GM04504 (cell line): ENCODE results near the gene FUT3.
"Not testable (repeated sequence)": the region's sequence is repeated elsewhere in the genome, so short reads cannot be mapped to it uniquely, and the experiment has no call there.

Source experiments
- DNase-seq: peaks from one replicate; pipeline ENCODE4 v3.0.0-alpha.2; 2012; ENCODE audit warnings: low read depth

Gene FUT3

DNA sequence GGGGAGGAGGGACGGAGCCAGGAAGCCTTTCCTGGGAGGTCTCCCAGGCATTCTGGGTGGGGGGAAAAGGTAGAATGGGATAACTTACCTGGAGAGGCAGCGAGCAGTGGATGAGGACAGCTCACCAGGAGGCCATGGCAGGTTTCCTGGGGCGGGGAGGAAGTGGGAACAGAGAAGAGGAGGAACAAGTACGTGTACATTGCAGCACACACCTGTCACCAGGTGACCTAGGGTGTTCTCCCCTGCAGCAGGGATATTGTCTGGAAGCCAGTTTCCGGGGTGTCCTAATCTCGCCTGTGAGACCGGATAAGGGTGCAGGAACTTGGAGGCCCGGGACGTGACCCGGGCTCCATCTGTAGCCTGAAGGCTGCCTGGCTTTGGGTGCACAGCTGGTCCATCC is at the start of gene FUT3:
FUT3 (minus strand) TSS at position 148 of the 400 bp plus-strand sequence.
- no peak for DNase-seq

DNA sequence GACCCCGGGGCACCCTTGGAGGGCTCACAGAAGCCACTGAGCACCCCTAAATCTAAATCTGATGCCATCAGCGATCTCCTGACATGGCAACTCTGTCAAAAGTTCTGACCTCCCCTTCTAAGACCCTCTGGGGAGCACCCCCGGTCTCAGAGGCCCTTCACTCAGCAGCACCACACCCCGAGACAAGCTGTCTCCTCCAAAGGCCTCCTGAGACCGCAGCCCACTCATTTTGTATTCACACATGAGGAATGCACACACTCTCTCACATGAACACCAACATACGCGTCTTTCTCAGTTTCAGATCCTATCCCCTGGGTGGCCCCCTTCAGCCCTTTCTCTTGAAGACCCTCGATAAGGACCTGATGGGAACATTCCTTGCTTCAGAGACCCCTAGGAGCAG is 49.7 kb upstream of the FUT3 start:
- DNase-seq, result no peak

DNA sequence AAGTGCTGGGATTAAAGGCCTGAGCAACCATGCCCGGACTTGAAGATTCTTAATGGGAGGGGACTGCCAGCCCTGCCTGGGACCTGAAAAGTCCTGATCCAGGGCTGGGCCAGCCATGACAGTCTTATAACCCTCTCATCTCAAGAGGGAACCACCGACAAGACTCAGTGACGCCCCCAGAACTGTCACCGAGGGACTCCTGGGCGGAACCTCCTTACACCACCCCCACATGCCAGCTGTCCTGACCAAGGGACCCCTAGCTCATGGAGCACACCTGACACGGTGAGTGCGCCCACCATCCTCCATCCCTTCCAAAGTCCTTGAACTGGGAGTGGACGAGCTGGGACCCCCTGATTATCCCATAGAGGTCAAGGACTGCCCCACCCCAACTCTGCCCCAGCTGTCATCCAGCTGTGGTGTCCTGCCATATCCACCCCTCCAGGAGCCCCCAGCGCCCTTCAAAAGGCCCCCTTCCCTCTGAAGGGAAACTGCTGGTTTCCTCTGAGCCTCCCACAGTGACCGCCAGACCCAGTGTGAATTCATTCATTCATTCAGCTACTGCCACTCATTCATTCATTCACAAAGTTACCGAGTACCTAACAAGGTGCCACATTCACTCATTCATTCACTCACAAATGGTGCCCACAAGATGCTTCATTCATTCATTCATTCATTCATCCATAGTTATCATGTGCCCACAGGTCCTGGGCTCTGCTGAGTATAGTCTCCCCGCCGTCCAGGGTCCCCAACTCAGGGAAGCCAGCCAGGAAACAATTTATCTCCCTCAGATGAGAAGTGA is 48.7 kb upstream of the FUT3 start:
- DNase-seq, result no peak

DNA sequence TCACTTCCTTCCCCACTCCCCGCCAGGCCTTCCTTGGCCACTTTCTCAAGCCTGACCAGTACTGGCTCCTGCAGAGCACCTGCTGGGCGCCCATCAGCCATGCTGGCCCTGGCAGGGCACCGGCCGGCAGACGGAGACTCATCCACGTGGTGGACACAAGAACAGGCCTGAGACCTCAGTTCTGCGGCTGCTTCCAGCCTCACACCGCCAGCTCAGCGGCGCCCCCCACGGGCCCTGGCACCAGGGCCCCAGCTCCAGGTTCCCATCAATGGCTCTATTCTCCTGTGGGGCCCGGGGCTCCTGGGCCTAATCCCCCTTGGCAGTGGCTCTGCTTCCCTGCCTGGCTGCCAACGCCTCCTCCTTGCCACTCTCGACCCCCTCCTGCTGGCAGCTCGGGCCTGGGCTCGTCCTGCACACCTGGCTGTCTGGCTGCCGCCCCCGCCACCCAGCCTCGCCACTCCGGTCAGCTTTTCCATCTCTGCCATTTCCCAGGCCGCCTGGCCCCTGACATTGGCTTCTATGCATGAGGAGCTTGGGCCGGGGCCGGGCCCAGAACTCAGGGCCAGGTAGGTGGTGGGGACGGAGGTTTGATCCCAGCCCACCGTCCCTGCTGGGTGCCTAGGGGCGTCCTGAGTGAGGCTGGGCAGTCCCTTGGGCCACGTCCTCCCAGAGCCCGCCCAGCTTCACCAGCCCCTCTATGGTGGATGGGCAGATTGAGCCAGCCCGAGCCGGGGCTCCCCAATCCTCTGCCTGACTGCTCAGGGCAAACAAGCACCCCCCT is 46.1 kb upstream of the FUT3 start:
- DNase-seq, result no peak

DNA sequence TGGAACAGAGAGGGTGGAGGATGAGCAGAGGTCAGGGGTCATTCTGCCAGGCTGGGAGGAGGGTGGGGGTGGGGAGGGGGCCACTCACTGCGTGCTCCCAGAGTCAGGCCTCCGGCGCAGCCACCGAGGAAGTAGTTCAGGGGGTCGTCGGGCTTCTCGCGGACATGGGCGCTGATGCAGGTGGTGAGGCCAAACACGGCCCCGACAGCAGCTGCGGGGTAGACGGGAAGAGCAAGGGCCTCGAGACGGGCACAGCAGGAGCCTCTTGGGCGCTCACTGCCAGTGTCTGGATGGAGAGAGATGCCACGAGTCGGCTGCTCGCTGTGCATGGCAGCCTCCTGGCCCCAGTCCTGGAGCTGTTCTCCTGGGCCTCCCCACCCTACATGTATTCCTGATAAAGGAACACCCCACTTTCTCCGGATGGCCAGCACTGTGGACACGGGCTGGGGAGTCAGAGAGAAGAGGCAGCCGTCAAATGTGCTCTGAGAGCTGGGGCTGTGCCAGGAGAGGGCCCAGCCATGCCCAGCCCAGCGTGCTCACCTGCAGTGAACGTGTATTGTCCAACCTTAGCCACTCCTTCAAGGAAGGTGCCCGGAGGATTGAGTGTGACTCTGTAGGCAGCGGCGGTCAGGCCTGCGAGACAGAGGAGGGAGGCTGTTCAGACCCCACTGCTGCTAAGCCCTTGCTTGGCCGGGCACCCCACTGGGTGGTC is 45.3 kb upstream of the FUT3 start:
- DNase-seq, result no peak

DNA sequence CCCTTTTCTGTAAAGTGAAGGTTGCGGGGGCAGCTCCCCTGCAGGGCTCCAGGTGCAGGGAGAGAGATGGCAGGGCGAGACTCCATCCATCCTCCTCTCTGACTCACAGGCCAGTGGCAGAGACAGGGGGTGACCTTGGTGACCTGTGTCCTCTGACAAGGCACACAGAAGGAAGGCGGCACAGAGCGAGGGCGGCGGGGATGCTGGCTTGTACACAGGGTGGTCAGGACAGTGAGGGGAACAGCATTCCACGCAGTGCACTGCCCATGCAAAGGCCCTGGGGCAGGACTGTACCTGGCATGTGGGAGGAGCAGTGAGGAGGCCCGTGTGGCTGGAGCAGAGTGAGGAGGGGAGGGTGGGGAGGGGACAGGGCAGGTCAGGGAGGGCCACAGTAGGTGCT is 44.6 kb upstream of the FUT3 start:
- no peak for DNase-seq

DNA sequence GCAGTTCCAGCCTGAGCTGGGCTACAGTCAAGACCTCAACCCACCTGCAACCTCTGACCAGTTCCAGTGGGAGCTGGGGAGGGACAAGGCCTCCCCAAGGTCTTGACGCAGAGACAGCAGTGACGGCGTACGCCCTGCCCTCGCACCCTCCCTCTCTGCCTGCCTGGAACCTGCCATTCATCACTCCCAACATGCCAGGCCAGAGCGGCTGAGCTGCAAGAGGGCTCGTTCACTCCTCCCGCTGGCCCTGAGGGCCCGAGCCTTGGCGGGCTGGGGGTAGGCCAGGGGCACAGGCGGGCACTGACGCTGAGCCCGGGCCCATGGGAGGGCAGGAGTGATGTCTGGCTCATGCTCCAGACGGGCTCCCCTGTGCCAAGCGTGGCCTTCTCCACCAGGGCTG is 44.2 kb upstream of the FUT3 start:
- DNase-seq, result no peak

DNA sequence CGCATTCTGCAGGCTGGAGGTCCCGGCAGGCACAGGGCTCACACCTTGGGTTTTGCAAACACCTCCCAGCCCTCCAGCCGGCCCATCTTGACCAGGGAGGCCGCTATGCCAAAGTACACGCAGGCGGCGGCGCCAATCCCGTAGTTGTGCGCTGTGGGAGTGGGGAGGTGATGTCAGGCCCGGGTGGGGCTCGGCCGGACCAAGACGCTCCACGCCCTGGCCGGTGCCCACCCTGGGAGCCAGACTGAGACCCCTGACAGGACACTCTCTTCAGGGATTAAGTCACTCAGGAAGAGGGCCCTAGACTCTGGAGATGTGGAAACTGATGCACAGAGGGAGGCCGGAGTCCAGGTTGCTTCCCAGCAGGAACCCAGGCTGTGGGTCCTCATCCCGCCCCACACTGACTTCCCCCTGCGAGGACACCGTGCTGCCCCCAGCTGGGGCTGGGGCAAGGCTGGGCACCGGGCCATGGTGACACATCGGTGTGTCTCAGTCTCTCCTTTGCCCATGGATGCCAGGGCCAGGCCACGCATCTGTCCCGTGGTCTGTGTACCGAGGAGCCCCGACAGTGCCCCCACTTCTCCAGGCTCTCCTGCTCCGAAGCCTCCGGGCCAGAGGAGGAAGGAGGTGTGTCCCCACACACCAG is 43.6 kb upstream of the FUT3 start:
- no peak for DNase-seq

DNA sequence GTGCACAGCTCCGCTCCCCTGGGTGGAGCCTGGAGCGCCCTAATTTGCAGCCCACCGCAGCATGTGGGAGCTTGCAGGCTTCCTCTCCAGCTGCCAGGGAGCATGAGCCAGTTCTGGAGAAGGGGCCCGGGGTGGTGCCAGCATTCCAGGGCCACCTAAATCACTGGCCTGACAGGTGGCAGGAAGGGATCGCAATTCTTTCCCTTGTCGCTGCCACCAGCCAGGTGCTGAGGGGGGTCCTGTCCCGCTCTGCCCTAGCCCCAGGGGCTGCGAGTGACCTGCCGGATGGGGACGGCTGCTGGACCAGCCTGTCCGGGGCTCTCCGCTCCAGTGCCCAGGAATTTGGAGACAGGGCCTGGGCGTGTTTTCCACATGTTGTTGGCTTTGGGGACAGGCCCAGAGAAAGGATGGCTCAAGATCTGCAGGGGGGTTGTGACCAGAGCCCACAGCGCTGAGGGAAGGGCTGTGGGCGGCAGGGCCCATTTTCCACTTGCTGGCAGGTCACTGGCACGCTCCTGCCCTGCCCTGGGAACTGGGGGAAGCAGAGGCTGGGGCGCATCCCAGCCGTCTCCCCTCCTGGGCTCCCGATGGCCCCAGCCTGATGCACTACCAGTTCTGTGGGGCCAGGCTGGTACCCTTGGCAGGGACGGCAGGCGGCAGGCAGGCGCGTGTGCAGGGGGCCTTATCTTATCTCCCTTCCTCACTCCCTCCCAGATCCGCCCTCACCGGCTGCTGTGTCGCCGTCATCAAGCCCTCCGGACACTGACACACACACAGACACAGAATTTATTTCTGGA is 42.9 kb upstream of the FUT3 start:
- DNase-seq, result no peak

DNA sequence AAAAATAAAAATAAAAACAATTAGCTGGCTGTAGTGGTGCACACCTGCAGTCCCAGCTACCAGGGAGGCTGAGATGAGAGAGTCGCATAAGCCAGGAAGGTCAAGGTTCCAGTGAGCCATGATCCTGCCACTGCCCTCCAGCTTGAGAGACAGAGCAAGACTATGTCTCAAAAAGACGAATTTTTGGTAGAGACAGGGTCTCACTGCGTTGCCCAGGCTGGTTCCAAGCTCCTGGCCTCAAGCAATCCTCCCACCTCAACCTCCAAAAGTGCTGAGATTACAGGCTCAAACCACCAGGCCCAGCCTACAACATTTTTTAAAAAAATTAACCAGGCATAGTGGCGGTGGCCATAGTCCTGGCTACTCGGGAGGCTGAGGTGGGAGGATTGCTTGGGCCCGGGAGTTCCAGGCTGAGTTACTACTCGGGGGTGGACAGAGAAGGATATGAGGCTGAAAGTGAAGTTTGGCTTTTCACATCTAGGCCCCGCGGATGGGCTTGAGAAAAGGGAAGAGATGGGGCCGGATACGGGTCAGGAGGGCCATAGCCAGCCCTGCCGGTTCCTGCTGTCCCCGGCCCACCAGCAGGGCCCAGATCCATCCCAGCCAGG is 42.2 kb upstream of the FUT3 start:
- DNase-seq, result no peak

DNA sequence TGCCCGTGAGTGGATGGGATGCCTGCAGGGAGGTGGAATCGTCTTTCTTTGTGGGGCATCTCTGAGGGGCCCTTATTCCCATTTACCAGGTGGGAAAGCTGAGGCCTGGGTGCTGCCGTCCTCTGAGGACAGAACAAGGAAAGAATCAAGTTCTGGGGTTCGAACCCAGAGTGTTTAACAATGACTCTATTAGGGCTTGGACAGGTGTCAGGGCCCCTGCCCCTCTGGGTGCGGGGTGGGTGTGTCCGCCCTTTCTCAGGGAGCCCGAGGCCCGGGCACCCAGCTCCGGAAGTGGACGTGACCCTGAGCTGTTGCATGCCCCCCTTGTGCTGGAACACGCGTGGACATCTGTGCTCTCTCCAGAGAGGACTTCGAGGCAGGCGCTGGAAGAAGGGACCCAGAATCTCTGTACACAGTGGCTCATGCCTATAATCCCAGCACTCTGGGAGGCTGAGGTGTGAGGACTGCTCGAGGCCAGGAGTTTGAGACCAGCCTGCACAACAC is 41.6 kb upstream of the FUT3 start:
- DNase-seq, result no peak

DNA sequence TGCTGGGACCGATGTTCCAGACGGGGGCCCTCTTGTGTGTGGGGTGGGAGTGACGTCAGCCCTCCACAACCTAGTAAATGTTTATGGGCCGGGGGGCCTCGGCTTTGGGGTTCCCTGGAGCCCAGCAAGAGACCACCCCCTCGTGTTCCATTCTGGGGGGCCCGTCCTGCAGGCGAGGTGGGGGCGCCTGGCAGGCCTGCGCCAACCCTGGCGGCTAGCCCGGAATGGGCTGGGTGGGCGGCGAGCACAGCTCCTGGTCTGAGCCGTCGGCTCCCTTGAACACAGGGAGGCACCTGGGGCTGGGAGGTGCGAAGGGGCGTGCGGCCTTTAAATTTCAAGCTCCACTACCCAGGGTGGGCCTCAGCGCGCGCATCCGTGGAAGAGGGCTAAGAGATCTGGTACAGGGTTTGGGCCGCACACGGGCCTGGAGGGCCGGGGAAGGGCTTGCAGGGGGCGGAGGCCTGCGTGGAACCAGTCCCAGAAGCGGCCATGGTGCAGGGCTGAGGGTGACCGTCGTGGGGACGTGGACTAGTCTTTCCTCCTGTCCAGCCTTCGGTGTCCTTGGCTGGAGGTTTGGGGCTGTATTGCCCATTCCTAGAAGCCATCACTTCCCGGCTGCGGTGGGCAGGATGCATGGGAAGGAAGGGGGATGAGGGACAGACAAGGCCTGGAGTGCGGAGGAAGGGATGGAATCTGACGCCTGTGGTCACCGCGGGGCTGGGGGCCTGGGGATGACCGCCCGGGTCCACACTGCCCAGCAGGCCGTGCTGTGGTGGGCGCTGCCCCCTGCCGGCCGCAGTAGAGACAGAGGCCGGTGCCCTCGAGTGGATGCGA is 40.9 kb upstream of the FUT3 start:
- DNase-seq, result no peak

DNA sequence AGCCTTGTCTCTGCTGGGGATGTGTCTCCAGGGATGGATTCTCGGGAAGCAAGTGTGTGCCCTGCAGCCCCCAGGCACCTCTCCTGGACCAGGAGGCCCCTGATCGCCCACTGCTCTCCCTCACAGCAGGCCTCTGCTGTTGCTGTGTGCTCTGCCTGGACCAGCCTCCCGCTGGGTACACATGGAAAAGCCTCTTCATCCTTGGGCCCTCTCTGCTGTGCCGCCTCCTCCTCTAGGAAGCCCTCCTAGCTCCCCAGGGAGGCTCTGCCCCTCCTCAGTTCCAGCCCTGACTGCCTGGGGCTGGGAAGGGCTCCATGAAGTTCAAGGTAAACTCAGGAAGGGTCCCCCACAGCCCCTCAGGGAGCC is 40.3 kb upstream of the FUT3 start:
- DNase-seq, result no peak

DNA sequence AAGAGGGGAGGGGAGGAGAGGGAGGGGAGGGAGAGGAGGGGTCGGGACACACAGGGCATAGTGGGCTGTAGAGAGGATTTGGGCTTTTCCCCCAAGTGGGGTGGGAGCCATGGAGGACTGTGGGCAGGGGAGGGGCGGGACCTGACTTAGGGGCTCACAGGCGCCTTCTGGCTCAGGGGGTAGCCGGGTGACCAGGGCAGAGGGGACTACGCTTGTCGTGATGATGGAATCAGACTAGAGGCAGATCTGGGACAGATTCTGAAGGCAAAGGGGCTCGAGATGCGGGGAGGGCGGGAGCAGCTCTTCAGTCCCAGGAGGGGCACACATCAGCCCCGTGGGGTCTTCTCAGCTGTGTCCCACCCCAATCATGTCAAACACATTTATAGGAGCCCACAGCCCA is 38.9 kb upstream of the FUT3 start:
- DNase-seq, result no peak

DNA sequence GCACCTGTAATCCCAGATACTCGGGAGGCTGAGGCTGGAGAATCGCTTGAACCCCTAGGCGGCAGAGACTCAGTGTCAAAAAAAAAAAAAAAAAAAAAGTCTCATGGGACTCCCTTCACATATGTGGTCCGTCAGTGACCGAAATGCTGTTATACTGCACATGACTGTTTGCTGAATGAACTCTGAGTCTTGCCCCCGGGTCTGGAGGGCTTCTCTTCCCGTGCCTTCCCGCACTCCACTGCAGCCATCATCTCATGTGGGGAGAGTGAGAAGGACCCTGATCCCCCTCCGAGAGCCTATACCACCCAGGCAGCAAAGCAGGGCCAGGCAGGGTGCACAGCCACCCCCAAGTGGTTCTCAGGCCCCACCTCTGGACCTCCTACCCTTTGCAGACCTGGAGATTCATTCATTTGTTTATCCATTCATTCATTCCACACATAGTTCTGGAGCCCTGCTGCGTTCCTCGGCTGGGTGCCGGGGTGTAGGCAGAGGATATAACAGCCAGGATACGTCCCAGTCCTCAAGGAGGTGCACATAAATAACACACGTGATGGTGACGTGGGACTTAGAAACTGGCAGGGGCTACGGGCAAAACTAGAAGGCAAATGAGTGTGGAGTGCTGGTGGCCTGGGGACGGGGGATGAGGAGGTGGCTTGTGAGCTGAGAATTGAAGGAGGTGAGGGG is 38.2 kb upstream of the FUT3 start:
- no peak for DNase-seq

DNA sequence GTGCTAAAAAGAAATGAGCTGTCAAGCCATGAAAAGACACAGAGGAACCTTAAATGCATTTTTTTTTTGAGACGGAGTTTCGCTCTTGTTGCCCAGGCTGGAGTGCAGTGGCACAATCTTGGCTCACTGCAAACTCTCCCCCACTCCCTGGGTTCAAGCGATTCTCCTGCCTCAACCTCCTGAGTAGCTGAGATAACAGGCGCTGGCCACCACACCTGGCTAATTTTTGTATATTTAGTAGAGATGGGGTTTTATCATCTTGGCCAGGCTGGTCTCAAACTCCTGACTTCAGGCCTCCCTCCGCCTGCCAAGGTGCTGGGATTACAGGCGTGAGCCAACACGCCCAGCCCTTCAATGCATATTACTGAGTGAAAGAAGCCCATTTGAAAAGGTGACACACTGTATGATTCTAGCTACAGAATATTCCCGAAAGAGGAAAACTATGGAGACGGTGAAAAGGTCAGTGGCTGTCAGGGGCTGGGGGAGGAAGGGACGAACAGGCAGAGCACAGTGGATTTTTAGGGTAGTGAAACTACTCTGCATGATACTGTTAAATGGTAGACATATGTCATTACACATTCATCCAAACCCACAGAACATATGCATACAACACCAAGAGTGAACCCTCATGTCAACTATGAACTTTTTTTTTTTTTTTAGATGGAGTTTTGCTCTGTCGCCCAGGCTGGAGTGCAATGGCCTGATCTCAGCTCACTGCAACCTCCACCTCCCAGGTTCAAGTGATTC is 33.0 kb upstream of the FUT3 start:
- not testable (repeated sequence) for DNase-seq

DNA sequence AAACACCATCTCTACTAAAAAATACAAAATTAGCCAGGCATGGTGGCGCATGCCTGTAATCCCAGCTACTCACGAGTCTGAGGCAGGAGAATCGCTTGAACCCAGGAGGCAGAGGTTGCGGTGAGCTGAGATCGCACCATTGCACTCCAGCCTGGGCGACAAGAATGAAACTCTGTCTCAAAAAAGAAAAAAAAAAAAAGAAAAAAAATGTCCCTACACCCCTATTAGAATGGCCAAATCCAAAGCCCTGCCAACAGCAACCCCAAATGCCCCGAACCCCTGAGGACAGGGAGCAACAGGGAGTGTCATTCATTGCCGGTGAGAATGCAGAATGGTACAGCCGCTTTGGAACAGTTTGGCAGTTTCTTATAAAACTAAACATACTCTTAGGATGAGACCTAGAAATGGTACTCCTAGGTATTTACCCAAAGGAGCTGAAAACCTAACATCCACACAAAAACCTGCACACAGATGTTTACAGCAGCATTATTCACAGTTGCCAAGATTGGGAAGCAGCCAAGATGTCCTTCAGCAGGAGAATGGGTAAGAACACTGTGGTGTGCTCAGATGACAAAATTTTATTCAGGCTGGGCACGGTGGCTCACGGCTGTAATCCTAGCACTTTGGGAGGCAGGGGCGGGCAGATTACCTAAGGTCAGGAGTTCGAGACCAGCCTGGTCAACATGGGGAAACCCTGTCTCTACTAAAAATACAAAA is 32.1 kb upstream of the FUT3 start:
- not testable (repeated sequence) for DNase-seq

DNA sequence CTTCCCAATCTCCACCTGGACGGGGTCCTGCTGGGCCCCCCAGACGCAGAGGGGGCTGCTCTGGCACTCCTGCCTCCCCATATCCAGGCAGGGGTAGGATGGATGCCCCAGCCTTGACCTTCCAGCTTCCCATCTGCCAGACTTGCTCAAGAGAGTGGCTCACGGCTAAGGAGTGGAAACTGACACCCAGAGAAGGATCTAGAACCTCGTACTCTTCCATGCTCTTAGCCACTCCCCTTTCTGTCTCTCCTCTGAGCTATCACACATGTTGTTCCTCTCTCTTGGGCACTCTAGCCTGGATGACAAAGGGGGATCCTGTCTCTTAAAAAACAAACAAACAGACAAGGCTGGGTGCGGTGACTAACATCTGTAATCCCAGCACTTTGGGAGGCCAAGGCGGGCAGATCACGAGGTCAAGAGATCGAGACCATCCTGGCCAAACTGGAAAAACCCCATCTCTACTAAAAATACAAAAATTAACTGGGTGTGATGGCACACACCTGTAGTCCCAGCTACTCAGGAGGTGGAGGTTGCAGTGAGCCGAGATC is 31.2 kb upstream of the FUT3 start:
- DNase-seq, result no peak
